ENCODE results near the gene TGM5.
"Not testable (repeated sequence)": the region's sequence is repeated elsewhere in the genome, so short reads cannot be mapped to it uniquely, and the experiment has no call there.

Gene TGM5

GRCh38 chr15:43266834-43267233 lies at the start of gene TGM5:
TSS of gene TGM5 (minus strand) at chr15:43266928. CDS start at chr15:43266849, 79 bp downstream.
- DNase-seq: no peak

- no peak for DNase-seq
Observed at GRCh38 chr15:43314171-43314570, 47.4 kb upstream of the TGM5 start.

- no peak for DNase-seq
Observed at GRCh38 chr15:43312378-43312777, 45.6 kb upstream of the TGM5 start.

GRCh38 chr15:43302205-43302817 lies 35.6 kb upstream of the TGM5 start, which contains the start of gene TGM7:
TSS of gene TGM7 (minus strand) at chr15:43302255.
- DNase-seq: no peak

GRCh38 chr15:43299884-43300283 lies 33.2 kb upstream of the TGM5 start:
- no peak for DNase-seq

- DNase-seq: no peak
Observed at GRCh38 chr15:43299411-43299810, 32.7 kb upstream of the TGM5 start.

- no peak for DNase-seq
Observed at GRCh38 chr15:43294091-43294706, 27.5 kb upstream of the TGM5 start.

GRCh38 chr15:43293432-43293831 lies 26.7 kb upstream of the TGM5 start:
- no peak for DNase-seq

- no peak for DNase-seq
Observed at GRCh38 chr15:43292375-43293078, 25.8 kb upstream of the TGM5 start.

- DNase-seq: not testable (repeated sequence)
Observed at GRCh38 chr15:43289656-43290055, 22.9 kb upstream of the TGM5 start.

GRCh38 chr15:43287254-43287653 lies 20.5 kb upstream of the TGM5 start:
- DNase-seq: no peak

GRCh38 chr15:43286074-43286473 lies 19.3 kb upstream of the TGM5 start:
- DNase-seq: no peak

GRCh38 chr15:43285609-43286037 lies 18.9 kb upstream of the TGM5 start:
- peak; percentile 81 for DNase-seq

GRCh38 chr15:43283526-43283925 lies 16.8 kb upstream of the TGM5 start:
- DNase-seq: no peak

GRCh38 chr15:43281926-43282602 lies 15.3 kb upstream of the TGM5 start:
- DNase-seq: no peak

GRCh38 chr15:43280996-43281395 lies 14.3 kb upstream of the TGM5 start:
- no peak for DNase-seq

GRCh38 chr15:43279496-43279895 lies 12.8 kb upstream of the TGM5 start:
- no peak for DNase-seq

- no peak for DNase-seq
Observed at GRCh38 chr15:43278869-43279268, 12.1 kb upstream of the TGM5 start.

GRCh38 chr15:43277901-43278300 lies 11.2 kb upstream of the TGM5 start:
- DNase-seq: no peak

GRCh38 chr15:43277231-43277823 lies 10.6 kb upstream of the TGM5 start:
- no peak for DNase-seq

- DNase-seq: no peak
Observed at GRCh38 chr15:43276563-43277200, 10.0 kb upstream of the TGM5 start.

- DNase-seq: no peak
Observed at GRCh38 chr15:43275740-43276562, 9.2 kb upstream of the TGM5 start.
